HepG2 (cell line): Measurements from ENCODE around the gene PWP2. TPM values are rescaled to one million over a fixed set of nuclear protein-coding genes. Genes with fewer than 3 reads are reported as not detected.

Experiments used
- ATAC-seq: fragments of 200-7000 bp; cut with Tn5 transposase; 3 replicates; pipeline ENCODE4 v1.9.1; 2020; ENCODE audit warnings: mild to moderate bottlenecking, moderate library complexity
- BruUV-seq: library from RNA; stranded (reverse); fragments of 400-500 nt; replicated peaks from 2 replicates; lab custom pipeline; 2021; lab: Mats Ljungman, UMichigan
- CTCF ChIA-PET: fragments of 300-600 bp; formaldehyde crosslinking; extraction: SDS; loops from one replicate; lab custom pipeline; 2021; ENCODE audit warnings: low total read pairs, inconsistent platforms, low intra/inter-chr PET ratio; lab: Yijun Ruan, JAX
- POLR2A ChIA-PET: fragments of 350-600 bp; sonication (Branson Sonifier 250); formaldehyde crosslinking; loops from one replicate; lab custom pipeline; 2020; ENCODE audit warnings: antibody characterized with exemption, inconsistent platforms; lab: Yijun Ruan, JAX
- DNase-seq: peaks from one replicate; pipeline ENCODE4 v3.0.0-alpha.2; 2015; ENCODE audit warnings: low spot score
- FAIRE-seq: peaks from 3 replicates; lab custom pipeline; 2011; peaks lifted over from hg19 to GRCh38; lab: Jason Lieb, UNC
- H2AFZ ChIP-seq: one replicate; pipeline ENCODE4 v1.6.1; 2011; ENCODE audit warnings: low read length, inconsistent platforms
- H3K27ac ChIP-seq: fragments of 300-600 bp; 3 replicates; pipeline ENCODE4 v1.8.0; 2011; ENCODE audit warnings: mixed run types, mild to moderate bottlenecking, mixed read lengths, low read length, inconsistent platforms; ENCODE audit not compliant: insufficient read depth; ENCODE audit errors: extremely low read length
- H3K27me3 ChIP-seq, 2 experiments: fragments of 200-600 bp in 1 of 2; 2 replicates in 1 of 2; 3 replicates in 1 of 2; pipeline versions ENCODE4 v1.6.0 to v1.8.0; 2011; ENCODE audit warnings: low read length in 2 of 2, mild to moderate bottlenecking in 2 of 2, moderate library complexity in 2 of 2, inconsistent platforms in 1 of 2; ENCODE audit not compliant: insufficient read depth in 2 of 2, control insufficient read depth in 1 of 2
- H3K36me3 ChIP-seq, 2 experiments: fragments of 200-600 bp in 1 of 2; replicated peaks in 1 of 2; 2 replicates in 1 of 2; 3 replicates in 1 of 2; pipeline versions ENCODE4 v1.5.1 to v1.8.0; 2011; ENCODE audit warnings: low read length in 2 of 2, inconsistent platforms in 1 of 2; ENCODE audit not compliant: insufficient read depth in 2 of 2, control insufficient read depth in 1 of 2
- H3K4me1 ChIP-seq: 2 replicates; pipeline ENCODE4 v1.5.1; 2012; ENCODE audit warnings: low read length, inconsistent platforms; ENCODE audit not compliant: insufficient read depth
- H3K4me2 ChIP-seq: 2 replicates; pipeline ENCODE4 v1.6.0; 2011; ENCODE audit warnings: low read depth, low read length, inconsistent platforms
- H3K4me3 ChIP-seq, 3 experiments: fragments of 200-600 bp in 1 of 3; sonication (generic), shearing (Covaris generic) in 1 of 3; replicated peaks in 1 of 3; 2 replicates each; pipeline ENCODE4 v1.5.1; 2011 to 2016; ENCODE audit warnings: low read length in 3 of 3, inconsistent platforms in 2 of 3, low read depth in 2 of 3, mild to moderate bottlenecking in 2 of 3, control low read depth in 1 of 3, mixed read lengths in 1 of 3; ENCODE audit not compliant: insufficient read depth in 1 of 3
- H3K79me2 ChIP-seq: one replicate; pipeline ENCODE4 v1.6.1; 2011; ENCODE audit warnings: low read length, inconsistent platforms; ENCODE audit not compliant: insufficient read depth
- H3K9ac ChIP-seq: 2 replicates; pipeline ENCODE4 v1.6.0; 2011; ENCODE audit warnings: mild to moderate bottlenecking, low read depth, low read length, inconsistent platforms; ENCODE audit not compliant: insufficient read depth
- H3K9me3 ChIP-seq: 2 replicates; pipeline ENCODE4 v1.5.1; 2012; ENCODE audit warnings: mild to moderate bottlenecking, low read length
- H4K20me1 ChIP-seq: 2 replicates; pipeline ENCODE4 v1.6.0; 2011; ENCODE audit warnings: inconsistent platforms, mild to moderate bottlenecking, low read length, moderate library complexity; ENCODE audit not compliant: insufficient read depth
- DNMT1 ChIP-seq: sonication (generic); formaldehyde crosslinking; IDR thresholded peaks from 2 replicates; pipeline ENCODE4 v1.5.1; 2020; ENCODE audit warnings: mild to moderate bottlenecking, missing genetic modification reagents
- HHEX ChIP-seq: IDR thresholded peaks from 2 replicates; pipeline ENCODE4 v1.6.1; 2016; ENCODE audit warnings: control low read depth
- MLXIP ChIP-seq: sonication (generic); formaldehyde crosslinking; IDR thresholded peaks from 2 replicates; pipeline ENCODE4 v1.9.0; 2021; ENCODE audit warnings: missing genetic modification reagents, borderline replicate concordance
- SALL1 ChIP-seq: sonication (generic); formaldehyde crosslinking; IDR thresholded peaks from 2 replicates; pipeline ENCODE4 v1.8.0; 2022; ENCODE audit warnings: mild to moderate bottlenecking, missing genetic modification reagents
- ZBTB25 ChIP-seq: IDR thresholded peaks from 2 replicates; pipeline ENCODE4 v1.6.1; 2018; ENCODE audit warnings: missing genetic modification reagents
- ZNF672 ChIP-seq: sonication (generic); formaldehyde crosslinking; IDR thresholded peaks from 2 replicates; pipeline ENCODE4 v1.8.1; 2022; ENCODE audit warnings: missing genetic modification reagents
- WGBS: methylation state at CpG from one replicate; pipeline ENCODE4 v1.1.6; 2017; ENCODE audit warnings: low lambda C conversion rate; 5-methylcytosine and 5-hydroxymethylcytosine counted together
- in situ Hi-C: cut with HindIII; loops from 2 replicates; pipeline ENCODE4 v1.10.0; 2017; ENCODE audit warnings: low pct_unique_long_range_greater_than_20kb; ENCODE audit not compliant: extremely low pct_ligation_motif_present
- intact Hi-C: fragments of 100-400 bp; cut with micrococcal nuclease; formaldehyde crosslinking; loops from one replicate; pipeline ENCODE4 v1.10.0; 2022; ENCODE audit not compliant: unreplicated experiment
- polyA plus RNA-seq, 8 experiments: library from polyadenylated mRNA; depleted of rRNA in 3 of 8; stranded (reverse) in 7 of 8; unstranded in 1 of 8; fragments of >200 nt; fragmentation: Illumina TruSeq in 4 of 8; extraction: Trizol in 4 of 8; gene quantifications; 2 replicates each; pipeline versions ENCODE4 v1.2.1 to v1.2.3, GENCODE V29; 2011 to 2016; ENCODE audit warnings: low read depth in 4 of 8, missing spikeins in 1 of 8, mixed read lengths in 1 of 8; ENCODE audit not compliant: insufficient read depth in 1 of 8
- total RNA-seq, 5 experiments: library from RNA; depleted of rRNA; stranded (reverse); fragments of >200 nt; fragmentation: Illumina TruSeq; extraction: Trizol; gene quantifications; 2 replicates each; pipeline ENCODE4 v1.2.3, GENCODE V29; 2016; ENCODE audit warnings: low read depth in 1 of 5

PWP2 gene
- total and polyA plus RNA-seq, 2 of the 13 experiments (the other 11 are each of a cell fraction or from before 2014, with no cell fraction given): 7.7 to 17.0 TPM

GRCh38 chr21:44089001-44089911, 17.9 kb upstream of the PWP2 start:
- no peak overlapping the region for H3K27ac ChIP-seq

More at GRCh38 chr21:44089001-44089911, 17.9 kb upstream of the PWP2 start:
- no peaks in the 10 kb centered on the region for H3K79me2 ChIP-seq
- H3K27me3 ChIP-seq: no peaks in the 10 kb centered on the region
- DNase-seq (no peak), ATAC-seq (no peak), FAIRE-seq (no peak)
- no TSS peak for BruUV-seq
- H4K20me1 ChIP-seq: no peaks in the 10 kb centered on the region
- peaks cover 18 to 57% of the 10 kb centered on the region in 2 experiments; a peak in 4 of 5 replicates for H3K36me3 ChIP-seq
- no peaks in the 10 kb centered on the region for H3K4me1 ChIP-seq
- H2AFZ ChIP-seq: no peak overlapping the region
- 94% methylated on average over 29 of the region's 30 CpGs for WGBS
- TF ChIP-seq ZBTB25 (CRISPR knock-in tag): no peak
- no peak for TF ChIP-seq HHEX (CRISPR knock-in tag)
- TF ChIP-seq SALL1 (CRISPR knock-in tag): no peak
- no peak for TF ChIP-seq ZNF672 (CRISPR knock-in tag)
- TF ChIP-seq MLXIP (CRISPR knock-in tag): no peak
- no peak for TF ChIP-seq DNMT1 (CRISPR knock-in tag)
- intact Hi-C loops: no loop called here
- H3K9me3 ChIP-seq: no peaks in the 10 kb centered on the region
- in situ Hi-C loops: no loop called here
- H3K4me3 ChIP-seq: no peak overlapping the region
- POLR2A ChIA-PET: no interaction called here
- no peak overlapping the region for H3K9ac ChIP-seq
- no peak overlapping the region for H3K4me2 ChIP-seq
- CTCF ChIA-PET: no interaction called here
